ENCODE measurements around the gene TMEM266.

TMEM266 gene

DNA sequence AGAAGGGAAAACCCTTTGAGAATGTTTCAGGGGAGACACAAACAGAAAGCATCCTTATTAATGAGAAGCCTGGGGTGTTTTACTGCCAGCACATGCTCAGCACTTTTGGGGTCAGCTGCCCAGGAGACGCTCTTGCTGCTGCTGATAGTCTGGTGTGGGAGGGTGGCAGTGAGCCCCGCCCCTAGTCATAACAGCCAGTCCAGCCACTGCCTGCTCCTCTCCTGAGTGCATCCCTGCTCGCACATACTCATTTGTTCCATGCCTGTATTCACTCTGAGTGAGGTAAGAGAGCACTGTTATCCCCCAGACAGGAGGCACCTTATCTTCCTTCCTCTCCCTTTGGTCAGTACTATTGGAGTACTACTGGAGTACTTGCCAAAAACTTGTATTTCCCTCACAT is 150.2 kb downstream of the TMEM266 start:
- Histone ChIP-seq H3K4me2 (ENCODE audit: low read depth, low read length, poor library complexity, severe bottlenecking) (no peak overlapping the region), H3F3A (ENCODE audit: insufficient read depth) (no peaks in the 10 kb centered on the region), H3K79me2 (ENCODE audit: insufficient read depth, low read length) (no peaks in the 10 kb centered on the region), H3K9ac (ENCODE audit: low read length) (no peak overlapping the region), H3K27ac (ENCODE audit: low read depth, low read length) (no peak overlapping the region), H2AFZ (ENCODE audit: low read depth, low read length, severe bottlenecking) (no peak overlapping the region), H3K36me3 (ENCODE audit: low read length) (no peaks in the 10 kb centered on the region), H3K4me3 (ENCODE audit: insufficient read depth, low read length, poor library complexity, severe bottlenecking) (no peak overlapping the region), H3K9me2 (replicated peaks; ENCODE audit: insufficient read depth, low read length) (no peaks in the 10 kb centered on the region), H3K27me3 (ENCODE audit: low read length) (no peaks in the 10 kb centered on the region), H4K20me1 (ENCODE audit: low read depth, low read length) (no peaks in the 10 kb centered on the region), H3K9me3 (ENCODE audit: insufficient read depth, low read length) (no peaks in the 10 kb centered on the region)
- no peak for TF ChIP-seq EZH2phosphoT487 (conservative IDR thresholded peaks at IDR 0.05; ENCODE audit: low read length)
- TF ChIP-seq, protein P1, sequence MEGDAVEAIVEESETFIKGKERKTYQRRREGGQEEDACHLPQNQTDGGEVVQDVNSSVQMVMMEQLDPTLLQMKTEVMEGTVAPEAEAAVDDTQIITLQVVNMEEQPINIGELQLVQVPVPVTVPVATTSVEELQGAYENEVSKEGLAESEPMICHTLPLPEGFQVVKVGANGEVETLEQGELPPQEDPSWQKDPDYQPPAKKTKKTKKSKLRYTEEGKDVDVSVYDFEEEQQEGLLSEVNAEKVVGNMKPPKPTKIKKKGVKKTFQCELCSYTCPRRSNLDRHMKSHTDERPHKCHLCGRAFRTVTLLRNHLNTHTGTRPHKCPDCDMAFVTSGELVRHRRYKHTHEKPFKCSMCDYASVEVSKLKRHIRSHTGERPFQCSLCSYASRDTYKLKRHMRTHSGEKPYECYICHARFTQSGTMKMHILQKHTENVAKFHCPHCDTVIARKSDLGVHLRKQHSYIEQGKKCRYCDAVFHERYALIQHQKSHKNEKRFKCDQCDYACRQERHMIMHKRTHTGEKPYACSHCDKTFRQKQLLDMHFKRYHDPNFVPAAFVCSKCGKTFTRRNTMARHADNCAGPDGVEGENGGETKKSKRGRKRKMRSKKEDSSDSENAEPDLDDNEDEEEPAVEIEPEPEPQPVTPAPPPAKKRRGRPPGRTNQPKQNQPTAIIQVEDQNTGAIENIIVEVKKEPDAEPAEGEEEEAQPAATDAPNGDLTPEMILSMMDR (IDR thresholded peaks at IDR 0.05; ENCODE audit: insufficient read depth, low read length, poor library complexity, severe bottlenecking): no peak

- Histone ChIP-seq H3K9me3 (ENCODE audit: insufficient read depth, low read length) (no peaks in the 10 kb centered on the region), H3F3A (ENCODE audit: insufficient read depth) (no peaks in the 10 kb centered on the region), H4K20me1 (ENCODE audit: low read depth, low read length) (no peaks in the 10 kb centered on the region), H2AFZ (ENCODE audit: low read depth, low read length, severe bottlenecking) (no peak overlapping the region), H3K27me3 (ENCODE audit: low read length) (no peaks in the 10 kb centered on the region), H3K79me2 (ENCODE audit: insufficient read depth, low read length) (no peaks in the 10 kb centered on the region), H3K9ac (ENCODE audit: low read length) (no peak overlapping the region), H3K27ac (ENCODE audit: low read depth, low read length) (no peak overlapping the region), H3K4me3 (ENCODE audit: insufficient read depth, low read length, poor library complexity, severe bottlenecking) (no peak overlapping the region), H3K4me2 (ENCODE audit: low read depth, low read length, poor library complexity, severe bottlenecking) (no peak overlapping the region), H3K36me3 (ENCODE audit: low read length) (0 out of 2 replicates have a peak, but pooled peaks cover 7% of the 10 kb centered on the region), H3K9me2 (replicated peaks; ENCODE audit: insufficient read depth, low read length) (no peaks in the 10 kb centered on the region)
- TF ChIP-seq, protein P1 (IDR thresholded peaks at IDR 0.05; ENCODE audit: insufficient read depth, low read length, poor library complexity, severe bottlenecking): no peak
- no peak for TF ChIP-seq EZH2phosphoT487 (conservative IDR thresholded peaks at IDR 0.05; ENCODE audit: low read length)
These were observed 155.8 kb downstream of the TMEM266 start for GRCh38 chr15:76215634-76216033.

GRCh38 chr15:76217029-76217881 is 157.5 kb downstream of the TMEM266 start:
- Histone ChIP-seq H3K27ac (ENCODE audit: low read depth, low read length) (no peak overlapping the region), H2AFZ (ENCODE audit: low read depth, low read length, severe bottlenecking) (no peak overlapping the region), H3K4me2 (ENCODE audit: low read depth, low read length, poor library complexity, severe bottlenecking) (no peak overlapping the region), H3K9me3 (ENCODE audit: insufficient read depth, low read length) (no peaks in the 10 kb centered on the region), H3K9me2 (replicated peaks; ENCODE audit: insufficient read depth, low read length) (no peaks in the 10 kb centered on the region), H3K79me2 (ENCODE audit: insufficient read depth, low read length) (no peaks in the 10 kb centered on the region), H3K27me3 (ENCODE audit: low read length) (no peaks in the 10 kb centered on the region), H3K36me3 (ENCODE audit: low read length) (peaks cover 7% of the 10 kb centered on the region; the same call in 1 of the 2 replicates), H4K20me1 (ENCODE audit: low read depth, low read length) (no peaks in the 10 kb centered on the region), H3F3A (ENCODE audit: insufficient read depth) (no peaks in the 10 kb centered on the region), H3K9ac (ENCODE audit: low read length) (no peak overlapping the region), H3K4me3 (ENCODE audit: insufficient read depth, low read length, poor library complexity, severe bottlenecking) (no peak overlapping the region)
- TF ChIP-seq, protein P1 (IDR thresholded peaks at IDR 0.05; ENCODE audit: insufficient read depth, low read length, poor library complexity, severe bottlenecking): no peak
- no peak for TF ChIP-seq EZH2phosphoT487 (conservative IDR thresholded peaks at IDR 0.05; ENCODE audit: low read length)
